DOHH2 (cell line): ENCODE measurements around the gene SNRPA.
"Not testable (repeated sequence)": the region's sequence is repeated elsewhere in the genome, so short reads cannot be mapped to it uniquely, and the experiment has no call there.

Experiments used
- H3F3A ChIP-seq: fragments of 200-600 bp; sonication (generic), shearing (Covaris generic); 2 replicates; pipeline ENCODE4 v1.6.0; 2016; ENCODE audit warnings: antibody characterized with exemption, mild to moderate bottlenecking; ENCODE audit not compliant: control insufficient read depth, insufficient read depth
- H3K27ac ChIP-seq: fragments of 200-600 bp; sonication (generic); 2 replicates; pipeline ENCODE4 v1.5.1; 2014; ENCODE audit warnings: low read depth, mild to moderate bottlenecking, low read length, moderate library complexity
- H3K27me3 ChIP-seq: fragments of 200-600 bp; sonication (generic); 2 replicates; pipeline ENCODE4 v1.6.1; 2014; ENCODE audit warnings: mild to moderate bottlenecking, low read length, mixed read lengths; ENCODE audit not compliant: control insufficient read depth
- H3K36me3 ChIP-seq: fragments of 200-600 bp; sonication (generic); 2 replicates; pipeline ENCODE4 v1.6.1; 2014; ENCODE audit warnings: mild to moderate bottlenecking, low read length, moderate library complexity, mixed read lengths; ENCODE audit not compliant: control insufficient read depth
- H3K4me1 ChIP-seq: fragments of 200-600 bp; sonication (generic); 2 replicates; pipeline ENCODE4 v1.6.1; 2014; ENCODE audit warnings: mild to moderate bottlenecking, low read length, mixed read lengths; ENCODE audit not compliant: control insufficient read depth
- H3K4me2 ChIP-seq: fragments of 200-600 bp; sonication (generic); 2 replicates; pipeline ENCODE4 v1.6.0; 2014; ENCODE audit warnings: mild to moderate bottlenecking, low read length, moderate library complexity
- H3K4me3 ChIP-seq: fragments of 200-600 bp; sonication (generic); 2 replicates; pipeline ENCODE4 v1.5.1; 2014; ENCODE audit warnings: mild to moderate bottlenecking, low read length, mixed read lengths
- H3K79me2 ChIP-seq: fragments of 200-600 bp; sonication (generic); 2 replicates; pipeline ENCODE4 v1.6.1; 2014; ENCODE audit warnings: mild to moderate bottlenecking, low read length, mixed read lengths; ENCODE audit not compliant: control insufficient read depth
- H3K9me2 ChIP-seq: fragments of 200-600 bp; sonication (generic); replicated peaks from 2 replicates; pipeline ENCODE4 v1.6.1; 2014; ENCODE audit warnings: mild to moderate bottlenecking, low read length, mixed read lengths; ENCODE audit not compliant: control insufficient read depth
- H3K9me3 ChIP-seq: fragments of 200-600 bp; sonication (generic); 2 replicates; pipeline ENCODE4 v1.6.1; 2014; ENCODE audit warnings: antibody characterized with exemption, low read length, mixed read lengths; ENCODE audit not compliant: control insufficient read depth, insufficient read depth
- H4K20me1 ChIP-seq: fragments of 200-600 bp; sonication (generic); 2 replicates; pipeline ENCODE4 v1.6.0; 2014; ENCODE audit warnings: low read depth, mild to moderate bottlenecking, antibody characterized with exemption, low read length, moderate library complexity; ENCODE audit not compliant: control insufficient read depth, insufficient read depth
- CTCF ChIP-seq: fragments of 200-600 bp; sonication (generic); IDR thresholded peaks from one replicate; pipeline ENCODE4 v1.5.1; 2014; ENCODE audit warnings: antibody characterized with exemption, mild to moderate bottlenecking, low read depth, low read length; ENCODE audit not compliant: poor library complexity, severe bottlenecking
- EZH2phosphoT487 ChIP-seq: fragments of 200-600 bp; sonication (generic); IDR thresholded peaks from 2 replicates; pipeline ENCODE4 v1.6.1; 2017; ENCODE audit warnings: borderline replicate concordance, mild to moderate bottlenecking, antibody characterized with exemption, low read length, moderate library complexity, mixed read lengths

The SNRPA gene

GRCh38 chr19:40724855-40725254 lies 26.1 kb upstream of the SNRPA start:
- Histone ChIP-seq H3K4me3 (no peak overlapping the region), H3K79me2 (no peaks in the 10 kb centered on the region), H3F3A (no peaks in the 10 kb centered on the region; the same call in 1 of the 2 replicates), H4K20me1 (no peaks in the 10 kb centered on the region), H3K27ac (no peak overlapping the region), H3K36me3 (no peaks in the 10 kb centered on the region), H3K4me2 (no peak overlapping the region), H3K9me3 (no peaks in the 10 kb centered on the region), H3K4me1 (0 out of 2 replicates have a peak, but pooled peaks cover under 1% of the 10 kb centered on the region), H3K27me3 (no peaks in the 10 kb centered on the region), H3K9me2 (no peaks in the 10 kb centered on the region)
- TF ChIP-seq EZH2phosphoT487: no peak
- no peak for TF ChIP-seq CTCF

GRCh38 chr19:40726279-40726678 lies 24.7 kb upstream of the SNRPA start:
- Histone ChIP-seq H3K27me3 (no peaks in the 10 kb centered on the region), H3K9me3 (no peaks in the 10 kb centered on the region), H3K27ac (no peak overlapping the region), H4K20me1 (no peaks in the 10 kb centered on the region), H3K4me1 (no peaks in the 10 kb centered on the region), H3K79me2 (no peaks in the 10 kb centered on the region), H3K4me3 (no peak overlapping the region), H3K4me2 (no peak overlapping the region), H3K9me2 (no peaks in the 10 kb centered on the region), H3K36me3 (peaks cover 3% of the 10 kb centered on the region; the same call in 1 of the 2 replicates), H3F3A (no peaks in the 10 kb centered on the region)
- TF ChIP-seq CTCF (no peak), EZH2phosphoT487 (no peak)

- not testable (repeated sequence) for H3K27ac ChIP-seq, H3K27me3 ChIP-seq, H3K4me1 ChIP-seq, H3F3A ChIP-seq, H4K20me1 ChIP-seq, H3K79me2 ChIP-seq, H3K4me2 ChIP-seq, H3K9me2 ChIP-seq, H3K9me3 ChIP-seq, H3K36me3 ChIP-seq, H3K4me3 ChIP-seq
Observed at GRCh38 chr19:40730065-40730464, 20.9 kb upstream of the SNRPA start.

- H3K4me3 ChIP-seq, H3K27ac ChIP-seq, H3K4me1 ChIP-seq, H3K79me2 ChIP-seq, H3F3A ChIP-seq, H3K36me3 ChIP-seq, H3K27me3 ChIP-seq, H4K20me1 ChIP-seq, H3K4me2 ChIP-seq, H3K9me3 ChIP-seq, H3K9me2 ChIP-seq: not testable (repeated sequence)
Observed at GRCh38 chr19:40732304-40732703, 18.7 kb upstream of the SNRPA start.
